ENCODE results near the gene USP31. TPM values are rescaled to one million over a fixed set of nuclear protein-coding genes. Genes with fewer than 3 reads are reported as not detected.

USP31 gene
- total RNA-seq, 1 experiment from 2014 or later, result 16.1 TPM

DNA sequence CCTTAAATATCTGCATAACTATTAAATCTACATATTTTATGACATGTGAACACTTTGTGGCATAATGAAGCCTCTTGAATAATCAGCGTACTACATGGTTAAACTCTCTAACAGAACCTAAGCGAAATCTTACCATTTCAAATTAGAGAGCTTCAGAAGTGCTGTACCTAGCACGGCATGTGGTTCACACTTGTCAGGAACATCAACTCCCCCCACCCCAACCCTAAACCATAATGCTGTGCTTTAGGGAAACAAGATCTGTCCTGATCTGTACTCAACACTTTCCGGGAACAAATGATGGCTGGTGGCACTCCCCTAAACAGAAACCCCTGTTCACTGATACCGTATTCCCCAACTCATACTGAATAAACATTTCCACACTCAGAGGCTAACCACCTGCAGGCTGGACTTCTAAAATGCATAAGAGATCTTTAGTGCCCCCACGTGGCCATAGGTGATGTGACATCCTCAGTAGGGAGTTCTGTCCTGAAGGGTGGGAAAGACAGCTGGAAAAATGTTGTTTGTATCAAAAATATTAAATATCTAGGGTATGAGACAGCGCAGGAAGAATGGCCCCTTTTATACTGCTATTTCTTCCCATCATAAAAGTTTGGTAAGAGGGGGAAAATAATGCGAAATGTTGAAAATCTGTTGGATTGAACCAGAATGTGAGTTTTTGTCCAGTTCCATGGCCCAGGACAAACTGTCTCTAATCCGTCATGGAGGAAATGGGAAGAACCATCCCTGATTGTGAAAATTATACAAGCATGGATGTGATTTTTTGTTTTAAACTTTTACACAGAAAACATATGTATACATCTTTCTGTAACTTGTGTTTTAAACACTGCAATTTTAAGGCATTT is 88.6 kb downstream of the USP31 start:
- Histone ChIP-seq H2AFZ (ENCODE audit: low read length) (no peak overlapping the region), H3K27me3 (ENCODE audit: insufficient read depth, low read length) (no peaks in the 10 kb centered on the region), H3K79me1 (ENCODE audit: insufficient read depth, low read depth, low read length, poor library complexity, severe bottlenecking) (no peaks in the 10 kb centered on the region), H3K79me2 (ENCODE audit: insufficient read depth, low read length) (no peaks in the 10 kb centered on the region), H3K4me2 (ENCODE audit: insufficient read depth, insufficient read length, low read length) (no peak overlapping the region), H2BK5ac (ENCODE audit: insufficient read length, low read length) (no peak overlapping the region), H4K8ac (replicated peaks; ENCODE audit: insufficient read length, low read depth, low read length) (no peak overlapping the region), H3K4ac (ENCODE audit: low read depth, low read length) (no peak overlapping the region), H3K27ac (ENCODE audit: insufficient read length, low read depth, low read length) (no peak overlapping the region), H3K56ac (ENCODE audit: insufficient read length, low read depth, low read length) (no peak overlapping the region), H2BK20ac (ENCODE audit: low read depth, low read length, poor library complexity, severe bottlenecking) (no peak overlapping the region), H3K9me3 (ENCODE audit: control insufficient read depth, low read depth, low read length) (no peaks in the 10 kb centered on the region), H2BK12ac (ENCODE audit: insufficient read length, low read depth, low read length) (no peak overlapping the region), H3K9ac (ENCODE audit: extremely low read depth, insufficient read length, low read length) (no peak overlapping the region), H3K14ac (ENCODE audit: insufficient read depth, low read length) (no peak overlapping the region), H2BK15ac (ENCODE audit: low read depth, low read length) (no peak overlapping the region), H2AK5ac (ENCODE audit: insufficient read length, low read length) (no peak overlapping the region), H4K91ac (ENCODE audit: insufficient read length, low read depth, low read length) (no peak overlapping the region), H3T11ph (ENCODE audit: low read length) (no peak overlapping the region), H3K23ac (ENCODE audit: insufficient read length, low read depth, low read length) (no peak overlapping the region), H4K20me1 (ENCODE audit: control insufficient read depth, insufficient read depth, insufficient read length) (no peaks in the 10 kb centered on the region), H3K4me1 (ENCODE audit: insufficient read depth, low read length) (no peaks in the 10 kb centered on the region), H3K18ac (ENCODE audit: insufficient read length, low read depth, low read length) (no peak overlapping the region), H3K23me2 (ENCODE audit: insufficient read length, low read depth, low read length, poor library complexity, severe bottlenecking) (no peaks in the 10 kb centered on the region), H4K5ac (ENCODE audit: insufficient read length, low read depth, low read length) (no peak overlapping the region), H2BK120ac (ENCODE audit: low read depth, low read length, poor library complexity, severe bottlenecking) (no peak overlapping the region)
- no peak overlapping the region for H3K4me3 Mint-ChIP-seq
- peaks cover 25% of the 10 kb centered on the region in 2 experiments for H3K4me1 Mint-ChIP-seq
- peaks cover 0 to 3% of the 10 kb centered on the region in 2 experiments; a peak in 1 of 5 replicates for H3K9me3 Mint-ChIP-seq
- H3K27me3 Mint-ChIP-seq (ENCODE audit: low read depth), result no peaks in the 10 kb centered on the region
- no CpG with 5 or more reads among the region's 9 CpGs for WGBS (ENCODE audit: extremely low coverage, insufficient read length, low lambda C conversion rate)
- peak; percentile 61 for DNase-seq
- no peak overlapping the region for H3K27ac Mint-ChIP-seq
- TF ChIP-seq, protein P1, sequence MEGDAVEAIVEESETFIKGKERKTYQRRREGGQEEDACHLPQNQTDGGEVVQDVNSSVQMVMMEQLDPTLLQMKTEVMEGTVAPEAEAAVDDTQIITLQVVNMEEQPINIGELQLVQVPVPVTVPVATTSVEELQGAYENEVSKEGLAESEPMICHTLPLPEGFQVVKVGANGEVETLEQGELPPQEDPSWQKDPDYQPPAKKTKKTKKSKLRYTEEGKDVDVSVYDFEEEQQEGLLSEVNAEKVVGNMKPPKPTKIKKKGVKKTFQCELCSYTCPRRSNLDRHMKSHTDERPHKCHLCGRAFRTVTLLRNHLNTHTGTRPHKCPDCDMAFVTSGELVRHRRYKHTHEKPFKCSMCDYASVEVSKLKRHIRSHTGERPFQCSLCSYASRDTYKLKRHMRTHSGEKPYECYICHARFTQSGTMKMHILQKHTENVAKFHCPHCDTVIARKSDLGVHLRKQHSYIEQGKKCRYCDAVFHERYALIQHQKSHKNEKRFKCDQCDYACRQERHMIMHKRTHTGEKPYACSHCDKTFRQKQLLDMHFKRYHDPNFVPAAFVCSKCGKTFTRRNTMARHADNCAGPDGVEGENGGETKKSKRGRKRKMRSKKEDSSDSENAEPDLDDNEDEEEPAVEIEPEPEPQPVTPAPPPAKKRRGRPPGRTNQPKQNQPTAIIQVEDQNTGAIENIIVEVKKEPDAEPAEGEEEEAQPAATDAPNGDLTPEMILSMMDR (conservative IDR thresholded peaks at IDR 0.05), result peak; percentile 84
- peaks cover 0 to 4% (median 0%) of the 10 kb centered on the region in 3 experiments; a peak in 3 of 7 replicates for H3K36me3 Mint-ChIP-seq (ENCODE audit: insufficient read depth in 1 of 3, low read depth in 3 of 3)

Data from H9 (cell line).